HepG2 (cell line): ENCODE measurements around the gene ZDHHC19. TPM values are rescaled to one million over a fixed set of nuclear protein-coding genes. Genes with fewer than 3 reads are reported as not detected.

Source experiments
- BCL6 ChIP-seq: IDR thresholded peaks from 2 replicates; pipeline ENCODE4 v1.6.1; 2016; ENCODE audit warnings: missing genetic modification reagents, missing compliant biosample characterization
- CBX1 ChIP-seq: IDR thresholded peaks from one replicate; pipeline ENCODE4 v1.6.1; 2016; ENCODE audit warnings: antibody characterized with exemption, low read depth
- CCDC6 ChIP-seq: sonication (generic); formaldehyde crosslinking; IDR thresholded peaks from 2 replicates; pipeline ENCODE4 v1.8.1; 2022; ENCODE audit warnings: mild to moderate bottlenecking, missing genetic modification reagents, moderate library complexity
- GATAD2A ChIP-seq: IDR thresholded peaks from 2 replicates; pipeline ENCODE4 v1.6.1; 2016
- HIVEP1 ChIP-seq: sonication (generic); formaldehyde crosslinking; IDR thresholded peaks from 2 replicates; pipeline ENCODE4 v1.4.0; 2020; ENCODE audit warnings: mild to moderate bottlenecking, missing genetic modification reagents
- HMGXB4 ChIP-seq, 2 experiments: sonication (generic) in 1 of 2; formaldehyde crosslinking in 1 of 2; IDR thresholded peaks; 2 replicates each; pipeline versions ENCODE4 v1.4.0 to v1.6.1; 2018 to 2020; ENCODE audit warnings: missing genetic modification reagents in 2 of 2, borderline replicate concordance in 1 of 2, low read depth in 1 of 2, mild to moderate bottlenecking in 1 of 2, missing biosample characterization in 1 of 2
- HNRNPK ChIP-seq: fragments of 200-400 bp; formaldehyde crosslinking; IDR thresholded peaks from 2 replicates; pipeline ENCODE4 v1.6.1; 2018; ENCODE audit warnings: low read length, low read depth, moderate library complexity, mild to moderate bottlenecking; ENCODE audit not compliant: poor library complexity, severe bottlenecking
- KAT2B ChIP-seq: fragments of 150-350 bp; IDR thresholded peaks from 2 replicates; pipeline ENCODE4 v1.6.1; 2014; ENCODE audit warnings: low read depth, low read length, borderline replicate concordance
- KMT2B ChIP-seq: IDR thresholded peaks from 2 replicates; pipeline ENCODE4 v1.6.1; 2016; ENCODE audit warnings: missing genetic modification reagents, missing compliant biosample characterization
- NR1H2 ChIP-seq: sonication (generic); formaldehyde crosslinking; IDR thresholded peaks from 2 replicates; pipeline ENCODE4 v1.8.1; 2022; ENCODE audit warnings: low read depth, missing genetic modification reagents, borderline replicate concordance
- TIGD3 ChIP-seq: sonication (generic); formaldehyde crosslinking; IDR thresholded peaks from 2 replicates; pipeline ENCODE4 v1.5.1; 2020; ENCODE audit warnings: mild to moderate bottlenecking, missing genetic modification reagents, borderline replicate concordance
- ZBTB37 ChIP-seq: sonication (generic); formaldehyde crosslinking; IDR thresholded peaks from 2 replicates; pipeline ENCODE4 v1.4.0; 2020; ENCODE audit warnings: mild to moderate bottlenecking, missing genetic modification reagents
- ZFP36L1 ChIP-seq: sonication (generic); formaldehyde crosslinking; IDR thresholded peaks from 2 replicates; pipeline ENCODE4 v1.8.0; 2022; ENCODE audit warnings: mild to moderate bottlenecking, missing genetic modification reagents, moderate library complexity
- ZNF235 ChIP-seq: sonication (generic); formaldehyde crosslinking; IDR thresholded peaks from 2 replicates; pipeline ENCODE4 v1.8.1; 2023; ENCODE audit warnings: mild to moderate bottlenecking, missing genetic modification reagents, borderline replicate concordance
- ZNF292 ChIP-seq: sonication (generic); formaldehyde crosslinking; IDR thresholded peaks from 2 replicates; pipeline ENCODE4 v1.8.1; 2022; ENCODE audit warnings: mild to moderate bottlenecking, low read depth, missing genetic modification reagents, borderline replicate concordance
- ZNF567 ChIP-seq: sonication (generic); formaldehyde crosslinking; IDR thresholded peaks from 2 replicates; pipeline ENCODE4 v1.8.1; 2023; ENCODE audit warnings: mild to moderate bottlenecking, missing genetic modification reagents, borderline replicate concordance
- ZNF572 ChIP-seq: sonication (generic); formaldehyde crosslinking; IDR thresholded peaks from 2 replicates; pipeline ENCODE4 v1.5.1; 2020; ENCODE audit warnings: mild to moderate bottlenecking, missing genetic modification reagents
- ZNF652 ChIP-seq: IDR thresholded peaks from 2 replicates; pipeline ENCODE4 v1.6.1; 2016; ENCODE audit warnings: low read depth, borderline replicate concordance
- ZNF691 ChIP-seq: sonication (generic); formaldehyde crosslinking; IDR thresholded peaks from 2 replicates; pipeline ENCODE4 v1.4.0; 2020; ENCODE audit warnings: missing genetic modification reagents, low read depth, mild to moderate bottlenecking, borderline replicate concordance
- ZNF720 ChIP-seq: sonication (generic); formaldehyde crosslinking; IDR thresholded peaks from 2 replicates; pipeline ENCODE4 v1.4.0; 2020; ENCODE audit warnings: missing genetic modification reagents
- ZNF775 ChIP-seq: sonication (generic); formaldehyde crosslinking; IDR thresholded peaks from 2 replicates; pipeline ENCODE4 v1.4.0; 2020; ENCODE audit warnings: missing genetic modification reagents, mild to moderate bottlenecking, moderate library complexity, borderline replicate concordance
- ZSCAN5A ChIP-seq: sonication (generic); formaldehyde crosslinking; IDR thresholded peaks from 2 replicates; pipeline ENCODE4 v1.8.0; 2022; ENCODE audit warnings: mild to moderate bottlenecking, missing genetic modification reagents, borderline replicate concordance
- polyA plus RNA-seq, 8 experiments: library from polyadenylated mRNA; depleted of rRNA in 3 of 8; stranded (reverse) in 7 of 8; unstranded in 1 of 8; fragments of >200 nt; fragmentation: Illumina TruSeq in 4 of 8; extraction: Trizol in 4 of 8; gene quantifications; 2 replicates each; pipeline versions ENCODE4 v1.2.1 to v1.2.3, GENCODE V29; 2011 to 2016; ENCODE audit warnings: low read depth in 4 of 8, missing spikeins in 1 of 8, mixed read lengths in 1 of 8; ENCODE audit not compliant: insufficient read depth in 1 of 8
- total RNA-seq, 5 experiments: library from RNA; depleted of rRNA; stranded (reverse); fragments of >200 nt; fragmentation: Illumina TruSeq; extraction: Trizol; gene quantifications; 2 replicates each; pipeline ENCODE4 v1.2.3, GENCODE V29; 2016; ENCODE audit warnings: low read depth in 1 of 5

ZDHHC19 gene
- total and polyA plus RNA-seq, 2 of the 13 experiments (the other 11 are each of a cell fraction or from before 2014, with no cell fraction given): 0.22 to 0.53 TPM

GRCh38 chr3:196227629-196228493, 16.7 kb upstream of the ZDHHC19 start (continued):
- TF ChIP-seq ZFP36L1 (0 out of 2 replicates have a peak, but pooled peaks have one; percentile 24), HIVEP1 (CRISPR knock-in tag) (no peak), CBX1 (no peak), ZSCAN5A (CRISPR knock-in tag) (no peak), KMT2B (CRISPR knock-in tag) (no peak), BCL6 (CRISPR knock-in tag) (peak; percentile 56), NR1H2 (no peak), HMGXB4 (CRISPR knock-in tag; IDR thresholded peaks at IDR 0.05; ENCODE audit: borderline replicate concordance in 1 of 2, low read depth in 1 of 2) (0 out of 4 replicates have a peak, but pooled peaks of 1 of the 2 experiments have one; percentile 25), ZNF235 (CRISPR knock-in tag) (no peak), ZNF572 (CRISPR knock-in tag) (peak; percentile 35; the same call in 1 of the 2 replicates), GATAD2A (CRISPR knock-in tag) (peak; percentile 80), ZNF720 (CRISPR knock-in tag) (no peak), ZBTB37 (no peak; the same call in 1 of the 2 replicates), ZNF567 (CRISPR knock-in tag) (0 out of 2 replicates have a peak, but pooled peaks have one; percentile 38), TIGD3 (CRISPR knock-in tag) (no peak), ZNF292 (CRISPR knock-in tag) (no peak), KAT2B (no peak), HNRNPK (no peak), CCDC6 (no peak), ZNF652 (CRISPR knock-in tag) (no peak), ZNF775 (CRISPR knock-in tag) (no peak), ZNF691 (CRISPR knock-in tag) (peak; percentile 78; the same call in 1 of the 2 replicates)
